OCI-LY7 (cell line): Measurements from ENCODE around the gene TRIM36.

Experiments
- CTCF ChIP-seq: fragments of 200-600 bp; sonication (generic); conservative IDR thresholded peaks from 2 replicates; pipeline ENCODE4 v1.5.1; 2014; ENCODE audit warnings: mild to moderate bottlenecking, antibody characterized with exemption, low read length, moderate library complexity, mixed read lengths
- EZH2phosphoT487 ChIP-seq: fragments of 200-600 bp; sonication (generic); IDR thresholded peaks from 2 replicates; pipeline ENCODE4 v1.6.1; 2018; ENCODE audit warnings: low read depth, borderline replicate concordance, mild to moderate bottlenecking, mixed run types, antibody characterized with exemption, low read length, moderate library complexity, mixed read lengths

GRCh38 chr5:115124741-115125140, 45.0 kb downstream of the TRIM36 start:
- TF ChIP-seq CTCF (no peak), EZH2phosphoT487 (no peak)
